ENCODE results near the gene SYT1.
"Not testable (repeated sequence)": the region's sequence is repeated elsewhere in the genome, so short reads cannot be mapped to it uniquely, and the experiment has no call there.

The SYT1 gene

GRCh38 chr12:78864403-78864869 lies at the start of gene SYT1:
TSS of gene SYT1 (plus strand) at chr12:78864774.
- H3K4me3 ChIP-seq (ENCODE audit: low read depth, low read length), result peak within 1 kb of the TSS; percentile 92
- H2AFZ ChIP-seq (ENCODE audit: low read length, unreplicated experiment), result peak within 1 kb of the TSS; percentile 99
- H3K27ac ChIP-seq (ENCODE audit: low read depth, low read length), result peak within 1 kb of the TSS; percentile 45
- no peaks in the 10 kb centered on the region for H3K27me3 ChIP-seq (ENCODE audit: insufficient read depth, low read length)
- no peaks in the 10 kb centered on the region for H3K36me3 ChIP-seq (ENCODE audit: insufficient read depth, low read length)
- H3K4me1 ChIP-seq (ENCODE audit: control insufficient read depth, insufficient read depth, low read length, unreplicated experiment), result no peaks in the 10 kb centered on the region
- H3K79me2 ChIP-seq (ENCODE audit: control insufficient read depth, insufficient read depth, low read length, unreplicated experiment), result no peaks in the 10 kb centered on the region

- H3K79me2 ChIP-seq (ENCODE audit: control insufficient read depth, insufficient read depth, low read length, unreplicated experiment), result no peaks in the 10 kb centered on the region
- no peak overlapping the region for H3K27ac ChIP-seq (ENCODE audit: low read depth, low read length)
- no peaks in the 10 kb centered on the region for H3K36me3 ChIP-seq (ENCODE audit: insufficient read depth, low read length)
- no peaks in the 10 kb centered on the region for H3K27me3 ChIP-seq (ENCODE audit: insufficient read depth, low read length)
- no peak overlapping the region for H3K4me3 ChIP-seq (ENCODE audit: low read depth, low read length)
- no peaks in the 10 kb centered on the region for H3K4me1 ChIP-seq (ENCODE audit: control insufficient read depth, insufficient read depth, low read length, unreplicated experiment)
- H2AFZ ChIP-seq (ENCODE audit: low read length, unreplicated experiment), result no peak overlapping the region
These were observed 46.1 kb upstream of the SYT1 start for GRCh38 chr12:78818487-78818886.

GRCh38 chr12:78820946-78821345 lies 43.6 kb upstream of the SYT1 start:
- Histone ChIP-seq H3K4me1 (ENCODE audit: control insufficient read depth, insufficient read depth, low read length, unreplicated experiment) (no peaks in the 10 kb centered on the region), H2AFZ (ENCODE audit: low read length, unreplicated experiment) (no peak overlapping the region), H3K27me3 (ENCODE audit: insufficient read depth, low read length) (no peaks in the 10 kb centered on the region), H3K27ac (ENCODE audit: low read depth, low read length) (no peak overlapping the region), H3K36me3 (ENCODE audit: insufficient read depth, low read length) (no peaks in the 10 kb centered on the region), H3K4me3 (ENCODE audit: low read depth, low read length) (no peak overlapping the region), H3K79me2 (ENCODE audit: control insufficient read depth, insufficient read depth, low read length, unreplicated experiment) (no peaks in the 10 kb centered on the region)

GRCh38 chr12:78824918-78825317 lies 39.7 kb upstream of the SYT1 start:
- no peaks in the 10 kb centered on the region for H3K79me2 ChIP-seq (ENCODE audit: control insufficient read depth, insufficient read depth, low read length, unreplicated experiment)
- no peak overlapping the region for H3K27ac ChIP-seq (ENCODE audit: low read depth, low read length)
- no peaks in the 10 kb centered on the region for H3K4me1 ChIP-seq (ENCODE audit: control insufficient read depth, insufficient read depth, low read length, unreplicated experiment)
- H3K36me3 ChIP-seq (ENCODE audit: insufficient read depth, low read length), result no peaks in the 10 kb centered on the region
- H3K4me3 ChIP-seq (ENCODE audit: low read depth, low read length), result no peak overlapping the region
- no peak overlapping the region for H2AFZ ChIP-seq (ENCODE audit: low read length, unreplicated experiment)
- H3K27me3 ChIP-seq (ENCODE audit: insufficient read depth, low read length), result no peaks in the 10 kb centered on the region

GRCh38 chr12:78829690-78830089 lies 34.9 kb upstream of the SYT1 start:
- H3K4me3 ChIP-seq (ENCODE audit: low read depth, low read length), result no peak overlapping the region
- H3K79me2 ChIP-seq (ENCODE audit: control insufficient read depth, insufficient read depth, low read length, unreplicated experiment), result no peaks in the 10 kb centered on the region
- no peak overlapping the region for H3K27ac ChIP-seq (ENCODE audit: low read depth, low read length)
- H3K27me3 ChIP-seq (ENCODE audit: insufficient read depth, low read length), result no peaks in the 10 kb centered on the region
- no peak overlapping the region for H2AFZ ChIP-seq (ENCODE audit: low read length, unreplicated experiment)
- no peaks in the 10 kb centered on the region for H3K4me1 ChIP-seq (ENCODE audit: control insufficient read depth, insufficient read depth, low read length, unreplicated experiment)
- no peaks in the 10 kb centered on the region for H3K36me3 ChIP-seq (ENCODE audit: insufficient read depth, low read length)

GRCh38 chr12:78835493-78835892 lies 29.1 kb upstream of the SYT1 start:
- Histone ChIP-seq H3K79me2 (ENCODE audit: control insufficient read depth, insufficient read depth, low read length, unreplicated experiment) (no peaks in the 10 kb centered on the region), H2AFZ (ENCODE audit: low read length, unreplicated experiment) (no peak overlapping the region), H3K27me3 (ENCODE audit: insufficient read depth, low read length) (no peaks in the 10 kb centered on the region)

GRCh38 chr12:78840518-78841019 lies 24.0 kb upstream of the SYT1 start:
- H3K4me1 ChIP-seq (ENCODE audit: control insufficient read depth, insufficient read depth, low read length, unreplicated experiment); H3K27me3 ChIP-seq (ENCODE audit: insufficient read depth, low read length); H3K4me3 ChIP-seq (ENCODE audit: low read depth, low read length); H3K27ac ChIP-seq (ENCODE audit: low read depth, low read length); H3K79me2 ChIP-seq (ENCODE audit: control insufficient read depth, insufficient read depth, low read length, unreplicated experiment); H3K36me3 ChIP-seq (ENCODE audit: insufficient read depth, low read length); H2AFZ ChIP-seq (ENCODE audit: low read length, unreplicated experiment): not testable (repeated sequence)

More at GRCh38 chr12:78835493-78835892, 29.1 kb upstream of the SYT1 start:
- Histone ChIP-seq H3K4me1 (ENCODE audit: control insufficient read depth, insufficient read depth, low read length, unreplicated experiment) (no peaks in the 10 kb centered on the region), H3K36me3 (ENCODE audit: insufficient read depth, low read length) (no peaks in the 10 kb centered on the region), H3K4me3 (ENCODE audit: low read depth, low read length) (no peak overlapping the region), H3K27ac (ENCODE audit: low read depth, low read length) (no peak overlapping the region)

- no peaks in the 10 kb centered on the region for H3K4me1 ChIP-seq (ENCODE audit: control insufficient read depth, insufficient read depth, low read length, unreplicated experiment)
- no peak overlapping the region for H2AFZ ChIP-seq (ENCODE audit: low read length, unreplicated experiment)
- peaks cover 4% of the 10 kb centered on the region; the same call in 1 of the 2 replicates for H3K36me3 ChIP-seq (ENCODE audit: insufficient read depth, low read length)
- H3K27me3 ChIP-seq (ENCODE audit: insufficient read depth, low read length), result no peaks in the 10 kb centered on the region
- no peak overlapping the region for H3K4me3 ChIP-seq (ENCODE audit: low read depth, low read length)
- H3K79me2 ChIP-seq (ENCODE audit: control insufficient read depth, insufficient read depth, low read length, unreplicated experiment), result no peaks in the 10 kb centered on the region
- H3K27ac ChIP-seq (ENCODE audit: low read depth, low read length), result no peak overlapping the region
These were observed 11.3 kb upstream of the SYT1 start for GRCh38 chr12:78853231-78853630.

GRCh38 chr12:78863482-78864402 lies 832 bp upstream of the SYT1 start:
- H3K79me2 ChIP-seq (ENCODE audit: control insufficient read depth, insufficient read depth, low read length, unreplicated experiment), result no peaks in the 10 kb centered on the region
- H3K27ac ChIP-seq (ENCODE audit: low read depth, low read length), result peak overlapping the region; percentile 45
- no peaks in the 10 kb centered on the region for H3K4me1 ChIP-seq (ENCODE audit: control insufficient read depth, insufficient read depth, low read length, unreplicated experiment)
- H2AFZ ChIP-seq (ENCODE audit: low read length, unreplicated experiment), result peak overlapping the region; percentile 99
- H3K36me3 ChIP-seq (ENCODE audit: insufficient read depth, low read length), result no peaks in the 10 kb centered on the region
- H3K4me3 ChIP-seq (ENCODE audit: low read depth, low read length), result peak overlapping the region; percentile 92
- no peaks in the 10 kb centered on the region for H3K27me3 ChIP-seq (ENCODE audit: insufficient read depth, low read length)

GRCh38 chr12:78864870-78865463 lies 393 bp downstream of the SYT1 start:
- Histone ChIP-seq H3K27me3 (ENCODE audit: insufficient read depth, low read length) (no peaks in the 10 kb centered on the region), H3K79me2 (ENCODE audit: control insufficient read depth, insufficient read depth, low read length, unreplicated experiment) (no peaks in the 10 kb centered on the region), H3K36me3 (ENCODE audit: insufficient read depth, low read length) (no peaks in the 10 kb centered on the region), H2AFZ (ENCODE audit: low read length, unreplicated experiment) (peak overlapping the region; percentile 90), H3K4me1 (ENCODE audit: control insufficient read depth, insufficient read depth, low read length, unreplicated experiment) (no peaks in the 10 kb centered on the region), H3K4me3 (ENCODE audit: low read depth, low read length) (peak overlapping the region; percentile 92), H3K27ac (ENCODE audit: low read depth, low read length) (no peak overlapping the region)

Measured in ACC112 (cell line).